HG03060 (cell line): ENCODE measurements around the gene MGAT3.

Experiments used
- ATAC-seq: cut with Tn5 transposase; IDR thresholded peaks from one replicate; pipeline ENCODE4 v1.9.1; 2021; ENCODE audit warnings: low read depth, moderate number of reproducible peaks; ENCODE audit not compliant: unreplicated experiment

The MGAT3 gene

DNA sequence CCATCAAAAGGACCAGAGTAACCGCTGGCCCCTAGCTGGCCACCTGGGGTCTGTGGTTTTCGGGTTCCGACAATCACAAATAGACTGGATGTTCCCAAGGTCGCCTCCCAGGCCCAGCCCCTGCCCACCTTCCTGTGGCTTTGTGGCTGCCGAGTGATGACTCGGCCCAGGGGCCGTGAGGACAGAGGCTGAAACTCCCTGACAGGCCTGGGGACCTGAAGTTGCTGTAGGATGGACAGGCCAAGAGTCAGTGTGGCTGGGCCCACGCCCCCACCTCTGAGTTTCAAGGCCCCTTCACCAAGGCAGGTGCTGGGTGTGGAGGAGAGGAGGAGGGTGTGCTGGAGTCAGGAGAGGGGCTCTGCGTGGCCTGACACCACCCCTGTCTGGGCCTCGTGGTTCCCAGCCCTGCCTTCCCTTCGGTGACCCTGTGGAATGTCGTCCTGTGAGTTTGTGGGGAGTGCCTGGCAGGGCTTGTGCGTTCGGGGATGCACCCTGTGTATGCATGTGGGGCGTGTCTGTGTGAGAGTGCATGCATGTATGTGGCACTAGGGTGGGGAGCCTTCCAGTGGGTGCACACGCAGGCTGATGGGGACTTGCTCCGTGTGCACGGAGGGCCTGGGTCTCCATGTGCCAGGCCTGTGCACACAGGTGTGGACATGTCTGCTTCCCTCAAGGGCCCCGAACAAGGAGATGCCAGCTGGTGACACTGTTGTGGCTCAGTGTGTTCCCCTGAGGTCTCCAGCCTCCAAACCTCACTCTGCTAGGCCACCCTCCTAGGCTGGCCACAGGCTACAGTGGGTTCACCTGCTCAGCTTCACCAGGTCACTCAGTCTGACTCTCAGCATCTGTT is 8.4 kb upstream of the MGAT3 start:
- no peak for ATAC-seq

DNA sequence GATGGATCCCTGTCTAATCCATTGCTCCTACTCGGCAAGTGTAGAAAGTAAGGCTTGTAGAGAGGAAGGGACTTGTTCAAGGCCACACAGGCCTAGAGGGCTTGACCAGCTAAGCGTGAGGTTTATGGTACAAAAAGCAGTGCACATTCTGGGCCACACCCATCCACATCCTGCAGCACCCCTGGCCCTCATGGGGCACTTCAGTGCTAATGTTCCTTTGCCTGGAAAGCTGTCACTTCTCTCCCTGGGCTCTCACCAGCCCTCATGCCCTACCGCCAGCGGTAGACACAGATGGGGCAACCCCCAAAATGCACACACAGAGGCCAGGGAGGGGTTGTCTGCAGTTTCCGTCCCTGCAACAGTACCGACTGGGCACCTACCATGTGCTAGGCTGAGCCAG is 7.1 kb upstream of the MGAT3 start:
- no peak for ATAC-seq

DNA sequence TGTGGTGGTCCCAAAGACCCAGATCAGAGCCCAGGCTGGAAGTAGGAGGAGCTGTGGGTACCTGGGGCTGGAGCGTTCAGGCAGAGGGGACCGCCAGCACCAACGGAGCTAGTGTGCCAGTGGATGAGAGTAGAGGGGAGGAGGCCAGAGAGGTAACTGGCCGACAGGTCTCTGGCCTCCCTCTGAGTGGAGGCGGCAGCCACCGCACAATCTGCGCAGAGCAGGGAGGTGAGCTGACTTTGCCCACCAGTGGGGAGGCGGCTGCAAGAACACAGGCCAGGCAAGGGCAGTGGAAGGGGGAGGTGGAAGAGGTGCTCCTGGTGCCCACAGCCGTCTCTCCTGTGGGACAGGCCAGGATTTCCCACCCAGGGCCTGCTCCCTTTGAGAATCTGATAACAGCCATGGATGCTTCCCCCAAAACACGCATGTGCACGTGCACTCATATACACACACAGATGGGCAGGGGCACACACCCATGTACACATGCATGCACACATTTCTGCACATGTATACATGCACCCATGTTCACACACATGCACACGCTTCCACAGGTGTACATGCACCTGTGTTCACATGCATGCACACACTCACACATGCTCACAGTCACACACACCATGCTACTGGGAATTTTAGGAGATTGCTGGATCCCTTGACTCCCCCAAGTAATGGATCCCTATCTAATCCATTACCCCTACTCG is 6.4 kb upstream of the MGAT3 start:
- ATAC-seq = no peak

DNA sequence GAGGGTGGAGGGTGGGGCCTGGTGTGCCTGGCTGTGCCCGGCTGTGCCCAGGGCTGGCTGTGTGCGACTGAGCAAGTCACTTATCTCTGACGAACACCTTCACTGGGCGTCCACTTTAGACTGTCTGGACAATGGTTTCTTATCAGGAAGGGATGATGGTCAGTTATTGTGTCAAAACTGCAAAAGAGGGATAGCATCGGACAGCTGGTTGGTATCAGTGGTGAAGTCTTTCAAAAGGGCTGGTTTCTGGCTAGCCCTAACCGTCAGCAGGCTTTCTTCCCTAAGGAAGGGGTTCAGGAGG is 4.1 kb upstream of the MGAT3 start:
- ATAC-seq = no peak

DNA sequence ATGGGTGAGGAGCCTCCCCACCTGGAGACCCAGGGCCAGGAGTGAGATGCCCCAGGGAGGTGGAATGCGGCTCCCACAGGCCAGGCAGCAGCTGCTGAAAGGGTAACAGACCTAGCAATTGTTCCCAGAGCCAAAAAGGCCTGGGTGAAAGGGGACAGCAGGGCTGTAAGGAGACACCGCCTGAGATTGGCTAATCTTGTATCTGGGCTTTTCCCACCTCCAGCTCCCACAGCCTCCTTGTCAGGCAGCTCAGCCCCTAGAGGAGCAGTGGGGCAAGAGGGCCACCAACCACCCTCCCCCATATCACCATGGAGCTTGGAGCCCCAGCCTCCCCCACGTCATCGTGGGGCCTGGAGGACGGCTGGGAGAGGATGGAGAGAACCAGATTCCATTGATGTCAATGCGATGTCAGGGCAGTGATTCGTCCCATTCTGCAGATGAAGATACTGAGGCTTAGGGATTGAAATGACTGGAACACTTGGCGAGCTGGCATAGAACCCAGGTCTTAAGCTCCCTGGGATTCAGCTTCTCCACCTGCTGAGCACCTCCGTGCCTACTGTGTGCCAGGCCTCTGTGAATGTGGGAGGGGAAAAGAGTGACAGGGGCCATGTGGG is 2.9 kb upstream of the MGAT3 start:
- no peak for ATAC-seq

DNA sequence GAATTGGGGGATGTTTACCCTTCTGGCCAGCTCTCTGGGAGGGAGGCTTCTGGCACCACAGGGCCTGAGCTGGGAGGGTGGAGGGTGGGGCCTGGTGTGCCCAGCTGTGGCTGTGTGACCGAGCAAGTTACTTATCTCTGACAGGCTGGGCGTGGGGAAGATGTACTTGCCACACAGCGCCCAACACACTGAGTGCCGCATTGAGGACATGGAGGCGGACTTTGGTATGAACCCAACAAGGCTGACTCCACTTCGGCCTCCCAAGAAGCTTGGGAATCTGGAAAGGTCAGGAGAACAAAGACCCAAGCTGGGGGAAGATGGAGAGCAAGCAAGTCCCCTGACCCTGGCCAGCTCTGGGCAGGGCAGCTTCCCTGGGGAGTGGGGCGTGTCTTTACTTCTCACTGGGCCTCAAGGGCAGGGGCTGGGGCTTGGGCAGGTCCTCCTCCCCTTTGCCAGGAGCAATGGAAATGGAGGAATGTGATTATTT is 2.4 kb upstream of the MGAT3 start:
- ATAC-seq = no peak

DNA sequence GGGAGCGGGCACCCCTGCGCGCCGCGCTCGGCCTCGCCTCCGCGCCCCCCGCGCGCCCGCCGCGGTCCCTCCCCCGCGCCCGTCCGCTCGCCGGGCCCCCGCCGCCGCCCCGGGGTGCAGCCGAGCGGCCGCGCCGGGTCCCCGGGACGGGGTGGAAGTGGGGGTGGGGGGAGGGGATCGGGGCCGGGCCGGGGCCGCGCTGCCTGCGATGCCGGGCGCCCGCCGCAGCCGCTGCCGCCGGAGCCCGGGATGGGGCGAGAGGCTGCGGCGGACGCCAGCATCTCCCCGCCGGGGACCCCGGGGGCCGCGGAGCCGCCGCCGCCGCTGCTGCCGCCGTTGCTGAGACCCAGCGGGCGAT is 365 bp downstream of the MGAT3 start:
- no peak for ATAC-seq

DNA sequence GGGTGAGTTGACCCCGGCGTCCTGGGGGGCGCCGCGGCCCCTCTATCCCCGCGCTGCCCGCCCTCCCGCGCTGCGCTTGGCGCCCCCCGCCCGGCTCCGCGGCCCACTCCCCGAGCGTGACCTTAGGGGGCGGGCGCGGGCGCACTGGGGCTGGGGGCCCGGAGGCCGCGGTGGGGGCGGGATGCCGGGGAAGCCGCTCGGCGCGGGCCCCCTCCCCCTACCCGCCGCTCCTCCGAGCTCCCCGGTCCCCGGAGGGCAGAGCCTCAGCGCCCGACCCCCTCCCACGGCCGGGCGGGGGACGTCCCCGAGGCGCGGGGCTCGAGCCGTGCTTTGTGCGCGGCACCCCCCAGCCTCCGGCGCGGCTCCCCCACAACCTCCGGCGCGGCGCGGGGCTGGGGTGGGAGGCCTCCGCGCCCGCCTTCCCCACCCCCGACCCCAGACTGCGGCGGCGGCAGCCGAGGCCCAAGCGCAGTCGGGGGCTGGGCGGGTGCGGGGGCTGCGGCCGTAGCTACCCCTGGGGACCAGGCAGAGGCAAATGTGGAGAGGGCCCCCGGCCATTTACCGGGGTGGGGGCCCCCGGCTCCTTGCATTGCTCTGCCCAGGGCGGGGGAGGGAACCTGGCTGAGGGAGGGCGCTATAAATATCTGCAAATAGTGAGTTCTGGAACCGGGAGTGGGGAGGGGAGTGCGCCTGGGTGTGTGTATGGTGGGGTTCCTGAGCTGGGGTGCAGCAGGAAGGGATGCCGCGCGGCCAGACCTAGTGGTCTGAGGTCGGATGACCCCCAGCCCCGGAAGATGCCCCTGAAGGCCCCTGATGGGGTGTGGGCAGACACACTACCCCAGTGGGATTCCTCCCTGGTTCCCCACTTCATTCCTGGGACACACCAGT is 988 bp downstream of the MGAT3 start:
- ATAC-seq = no peak

DNA sequence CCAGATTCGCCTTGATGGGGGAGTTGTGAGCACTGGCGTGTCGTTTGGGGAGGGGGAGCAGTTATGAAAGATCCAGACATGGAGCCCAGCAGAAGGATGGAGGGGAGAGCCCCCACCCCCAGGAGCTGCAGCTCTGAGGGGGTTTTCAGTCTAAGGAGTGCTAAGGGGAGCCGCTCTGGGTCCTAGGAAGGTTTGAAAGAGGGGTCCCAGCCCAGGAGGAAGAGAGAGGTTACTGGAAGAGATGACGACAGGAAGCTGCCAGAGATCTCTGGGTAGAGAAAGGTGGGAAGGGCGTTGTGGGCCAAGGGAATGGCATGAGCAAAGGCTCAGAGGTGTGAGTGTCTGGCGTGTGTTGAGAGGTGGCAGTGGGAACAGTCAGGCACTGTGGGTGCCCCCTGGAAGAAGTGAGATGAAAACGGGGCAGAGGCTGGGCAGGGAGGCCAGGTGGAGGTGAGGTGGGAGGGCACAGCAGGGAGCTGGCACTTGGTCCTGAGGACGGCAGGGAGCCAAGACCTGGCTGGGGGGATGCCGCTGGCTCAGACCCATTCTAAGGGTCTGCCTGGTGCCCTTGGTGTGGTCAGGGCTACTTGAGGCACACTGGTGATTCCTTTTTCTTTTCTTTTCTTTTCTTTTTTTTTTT is 1.8 kb downstream of the MGAT3 start:
- no peak for ATAC-seq

DNA sequence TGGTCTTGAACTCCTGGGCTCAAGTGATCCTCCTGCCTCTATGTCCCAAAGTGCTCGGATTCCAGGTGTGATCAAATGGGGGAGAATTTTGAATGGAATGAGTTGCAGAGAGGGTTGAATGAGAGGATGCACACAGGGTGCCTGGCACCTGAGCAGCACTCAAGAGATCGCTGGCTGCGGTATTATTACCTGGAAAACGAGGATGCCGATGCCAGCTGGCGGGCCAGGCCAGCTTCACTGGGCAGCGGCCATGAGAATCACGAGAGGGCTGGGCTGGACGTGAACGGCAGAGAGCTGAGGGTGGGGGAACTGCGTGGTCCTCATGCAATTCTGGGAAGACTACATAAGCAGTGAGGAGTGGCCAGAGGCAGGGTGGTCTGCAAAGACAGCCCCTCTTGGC is 2.9 kb downstream of the MGAT3 start:
- ATAC-seq = no peak

DNA sequence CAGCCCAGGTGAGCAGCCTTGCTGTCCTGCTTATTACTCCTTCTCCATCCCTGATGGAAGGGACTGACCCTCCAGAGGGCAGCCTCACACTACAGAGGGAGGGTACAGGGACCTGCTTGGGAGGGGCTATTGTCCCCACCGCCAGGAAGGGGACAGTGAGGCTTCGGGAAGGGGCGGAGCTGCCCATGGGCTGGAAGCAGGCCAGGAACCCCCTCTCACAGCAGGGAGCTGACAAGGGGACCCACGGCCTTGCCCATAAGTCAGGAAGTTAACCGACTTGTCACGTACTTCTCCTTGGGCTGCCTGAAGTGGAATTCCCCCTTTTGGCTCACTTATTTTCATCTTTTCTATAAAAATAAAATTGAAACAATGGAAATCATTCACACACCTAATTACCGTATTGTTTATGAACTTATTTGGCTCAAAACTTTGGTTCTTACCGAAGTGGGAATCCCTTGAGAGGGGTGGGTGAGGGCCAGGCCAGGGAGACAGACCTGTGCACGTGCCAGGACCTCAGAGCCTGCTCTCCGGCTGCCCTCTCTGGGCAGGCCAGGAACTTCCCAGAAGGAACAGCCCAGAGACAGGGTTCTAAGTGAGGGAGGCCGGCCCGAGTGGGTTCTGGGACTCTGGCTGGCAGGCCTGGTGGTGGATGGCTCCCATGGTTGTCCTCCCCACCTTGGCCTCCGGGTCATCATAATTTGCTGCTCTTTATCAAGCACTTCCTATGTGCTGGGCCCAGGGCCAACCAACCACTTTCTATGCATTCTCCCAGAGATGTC is 5.8 kb downstream of the MGAT3 start:
- ATAC-seq = no peak

DNA sequence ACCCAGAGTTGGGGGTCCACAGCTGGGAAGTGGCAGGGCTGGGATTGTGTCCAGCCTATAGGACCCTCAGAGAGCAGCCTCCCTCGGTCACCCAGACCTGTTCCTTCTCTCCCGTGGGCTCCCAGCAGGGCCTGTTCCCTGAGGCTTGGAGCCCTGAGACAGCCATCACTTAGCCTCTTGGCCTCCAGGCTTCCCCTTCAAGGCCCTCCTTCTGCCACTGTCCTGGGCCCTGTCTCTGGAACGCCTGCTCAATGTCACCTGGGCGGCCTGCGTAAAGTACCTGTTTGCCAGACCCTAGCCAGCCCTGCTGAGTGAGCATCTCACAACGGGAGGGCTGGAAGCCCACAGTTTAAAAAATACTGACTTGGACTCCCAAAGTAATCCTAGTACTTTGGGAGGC is 6.5 kb downstream of the MGAT3 start:
- no peak for ATAC-seq

DNA sequence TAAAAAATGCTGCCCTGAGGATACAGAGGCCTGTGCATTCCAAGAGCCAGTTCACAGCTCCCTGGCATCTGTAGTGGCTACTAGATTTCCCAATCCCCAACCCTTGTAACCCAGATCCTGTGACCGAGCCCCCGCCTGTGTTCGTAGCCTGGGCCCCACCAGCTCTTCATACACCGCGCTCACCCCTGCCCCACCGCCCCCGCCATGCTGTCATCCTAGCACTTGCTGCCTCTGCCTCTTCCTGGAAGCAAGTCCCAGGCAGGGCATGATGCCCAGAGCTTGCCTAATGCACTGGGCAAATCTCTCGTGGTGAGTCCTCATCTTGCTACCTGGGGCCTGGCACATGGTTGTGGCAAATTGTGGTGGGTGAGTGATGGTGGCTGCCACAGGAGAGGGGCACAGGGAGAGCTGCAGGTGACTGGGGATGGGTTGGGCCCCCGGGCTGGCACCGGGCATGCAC is 7.1 kb downstream of the MGAT3 start:
- no peak for ATAC-seq

DNA sequence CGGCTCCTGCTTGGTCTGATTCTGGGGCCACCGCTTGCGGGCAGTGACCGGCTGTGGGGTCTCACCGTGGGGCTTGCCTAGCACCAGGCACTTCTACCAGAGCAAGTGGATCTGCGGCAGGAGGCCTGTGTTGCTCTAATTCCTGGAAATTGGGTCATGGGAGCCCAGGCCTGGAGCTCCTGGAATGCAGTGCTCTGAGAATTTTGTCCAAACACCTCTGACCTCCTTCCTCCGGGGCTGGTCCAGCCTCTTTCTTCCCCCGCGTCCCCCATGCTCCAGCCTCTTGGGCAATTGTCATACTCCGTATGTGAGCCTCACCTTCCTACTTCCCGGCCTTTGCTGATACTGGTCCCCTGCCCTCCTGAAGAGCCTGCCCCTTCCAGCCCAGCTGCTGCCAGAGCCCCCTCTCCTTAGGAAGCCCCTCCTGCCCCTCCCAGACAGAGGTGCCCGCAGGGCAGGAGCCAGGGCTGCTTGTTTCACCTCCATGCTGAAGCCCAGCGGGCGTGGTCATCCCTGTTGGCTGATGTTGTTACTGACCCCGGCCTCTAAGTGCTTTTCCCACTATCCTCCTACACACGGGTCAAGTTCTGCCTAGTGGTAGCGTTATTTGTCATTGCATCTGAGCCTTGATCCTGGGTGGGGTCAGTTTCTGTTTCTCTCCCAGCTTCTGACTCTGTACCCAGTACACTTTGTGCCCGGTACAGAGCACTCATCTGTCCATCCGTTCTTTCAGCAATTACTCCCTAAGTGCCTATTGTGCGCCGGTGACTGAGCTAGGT is 9.6 kb downstream of the MGAT3 start:
- ATAC-seq = no peak

DNA sequence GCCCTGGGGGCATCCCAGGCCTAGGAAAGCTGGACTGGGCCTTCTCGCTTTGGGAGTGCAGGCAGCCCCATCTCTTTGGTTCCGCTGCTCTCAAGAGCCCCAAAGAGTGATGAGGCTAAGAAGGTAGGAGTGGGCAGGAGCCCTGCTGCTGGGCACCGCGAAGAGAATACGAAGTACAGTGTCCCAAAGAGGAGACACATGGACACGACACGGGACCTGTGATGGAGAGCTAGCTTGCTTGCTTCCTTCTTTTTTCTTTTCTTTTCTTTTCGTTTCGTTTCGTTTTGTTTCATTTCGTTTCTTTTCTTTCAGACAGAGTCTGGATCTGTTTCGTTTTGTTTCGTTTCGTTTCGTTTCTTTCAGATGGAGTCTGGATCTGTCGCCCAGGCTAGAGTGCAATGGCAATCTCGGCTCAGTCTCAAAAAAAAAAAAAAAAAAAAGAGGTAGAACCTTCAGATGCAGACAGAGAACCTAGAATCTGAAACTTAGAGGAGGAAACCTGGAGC is 10.6 kb downstream of the MGAT3 start:
- no peak for ATAC-seq

DNA sequence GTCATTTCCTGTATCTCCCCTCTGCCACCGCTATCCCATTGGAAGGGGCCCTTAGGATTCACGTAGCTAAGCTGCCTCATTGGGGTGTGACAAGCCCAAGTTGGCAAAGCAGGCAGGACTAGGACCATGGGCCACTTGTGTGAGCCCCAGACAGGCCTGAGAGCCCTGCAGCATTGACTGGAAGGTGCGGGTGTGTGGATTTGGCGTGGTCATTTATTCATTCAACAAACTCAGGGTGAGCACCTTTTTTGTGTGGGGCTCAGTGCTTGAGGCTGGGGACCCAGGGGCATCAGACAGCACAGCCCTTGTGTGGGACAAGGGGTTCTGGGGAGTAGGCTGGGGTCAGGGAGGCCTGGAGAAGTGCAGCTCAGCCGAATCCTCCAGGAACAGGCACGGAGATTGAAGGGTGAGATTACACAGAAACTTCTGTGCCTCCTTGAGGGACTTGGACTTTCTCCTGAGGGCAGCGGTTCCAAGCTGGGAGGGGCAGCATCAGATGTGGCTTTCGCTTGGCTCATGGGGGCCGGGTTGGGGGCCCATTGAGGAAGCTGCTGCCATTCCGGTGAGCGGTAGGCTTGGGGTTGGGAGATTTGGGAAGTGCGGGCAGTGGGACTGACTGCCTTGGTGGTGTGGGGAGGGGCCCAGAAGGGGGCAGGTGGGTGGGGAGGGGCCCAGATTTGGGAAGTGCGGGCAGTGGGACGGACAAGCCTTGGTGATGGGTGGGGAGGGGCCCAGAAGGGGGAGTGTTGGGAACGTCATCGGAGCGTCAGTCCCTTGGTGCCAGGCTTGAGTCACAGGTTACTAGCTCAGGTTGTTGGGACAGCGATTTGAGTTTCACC is 11.9 kb downstream of the MGAT3 start:
- no peak for ATAC-seq

DNA sequence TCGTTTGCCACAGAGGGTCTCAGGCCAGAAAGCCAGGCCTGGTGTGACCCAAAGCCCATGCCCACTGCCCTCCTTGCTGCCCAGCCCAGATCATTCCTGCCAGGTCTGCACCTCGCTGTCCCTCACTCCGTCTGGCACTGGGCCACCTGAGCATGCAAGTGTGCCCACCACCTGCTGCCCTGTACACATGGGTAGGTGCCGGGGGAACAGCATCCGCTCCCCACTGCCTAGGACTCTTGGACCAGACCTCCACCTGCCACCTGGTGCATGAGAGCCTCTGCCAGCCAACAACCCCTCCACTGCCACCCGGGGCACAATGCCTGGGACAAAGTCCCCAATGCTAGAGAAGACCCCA is 12.5 kb downstream of the MGAT3 start:
- ATAC-seq = no peak
